ENCODE data around the gene DTNA. TPM values are rescaled to one million over a fixed set of nuclear protein-coding genes. Genes with fewer than 3 reads are reported as not detected.

Gene DTNA
- total RNA-seq, 1 experiment from 2014 or later: not detected

- no TSS peak for BruUV-seq (replicated peaks)
- POLR2A ChIA-PET (ENCODE audit: unreplicated experiment): no interaction called here
These were observed 171.1 kb downstream of the DTNA start for GRCh38 chr18:34880882-34881834.

GRCh38 chr18:34884436-34884835 lies 174.3 kb downstream of the DTNA start:
- BruUV-seq (replicated peaks): no TSS peak
- ChIA-PET POLR2A (ENCODE audit: unreplicated experiment) (no interaction called here), CTCF (no interaction called here)
- no peaks in the 10 kb centered on the region for H3K4me1 ChIP-seq (replicated peaks; ENCODE audit: insufficient read depth)
- no peaks in the 10 kb centered on the region for H3K9me3 ChIP-seq (ENCODE audit: insufficient read depth, low read depth)
- no peaks in the 10 kb centered on the region for H4K20me1 ChIP-seq (ENCODE audit: insufficient read depth)
- H3K4me2 ChIP-seq: no peak overlapping the region
- DNase-seq: no peak
- no peaks in the 10 kb centered on the region for H3K27me3 ChIP-seq (ENCODE audit: insufficient read depth, low read depth)
- intact Hi-C loops (cut with micrococcal nuclease; ENCODE audit: unreplicated experiment): loop anchor here (5.0 kb wide), 1 partner anchor 258 kb away; no protein-coding TSS in a partner anchor
- H3K36me3 ChIP-seq (ENCODE audit: low read depth): no peaks in the 10 kb centered on the region
- no peak overlapping the region for H2AFZ ChIP-seq
- H3K27ac ChIP-seq: no peak overlapping the region
- no peak for TF ChIP-seq EZH2 (IDR thresholded peaks at IDR 0.05; ENCODE audit: low read depth)
- H3K79me2 ChIP-seq (ENCODE audit: low read depth): no peaks in the 10 kb centered on the region
- no peaks in the 10 kb centered on the region for H3K9me2 ChIP-seq (ENCODE audit: insufficient read depth)
- no peaks in the 10 kb centered on the region for H3F3A ChIP-seq (ENCODE audit: insufficient read depth, low read depth)
- no peak overlapping the region for H3K4me3 ChIP-seq

More at GRCh38 chr18:34880882-34881834, 171.1 kb downstream of the DTNA start:
- Histone ChIP-seq H3K4me1 (replicated peaks; ENCODE audit: insufficient read depth) (no peaks in the 10 kb centered on the region), H3K9me2 (ENCODE audit: insufficient read depth) (no peaks in the 10 kb centered on the region), H3K36me3 (ENCODE audit: low read depth) (no peaks in the 10 kb centered on the region), H3K79me2 (ENCODE audit: low read depth) (no peaks in the 10 kb centered on the region), H2AFZ (no peak overlapping the region), H3K4me2 (no peak overlapping the region), H4K20me1 (ENCODE audit: insufficient read depth) (no peaks in the 10 kb centered on the region), H3K9me3 (ENCODE audit: insufficient read depth, low read depth) (no peaks in the 10 kb centered on the region), H3K27me3 (ENCODE audit: insufficient read depth, low read depth) (no peaks in the 10 kb centered on the region), H3K4me3 (no peak overlapping the region), H3K27ac (no peak overlapping the region), H3F3A (ENCODE audit: insufficient read depth, low read depth) (no peaks in the 10 kb centered on the region)
- TF ChIP-seq EZH2 (IDR thresholded peaks at IDR 0.05; ENCODE audit: low read depth): no peak
- peak; percentile 35 for TF ChIP-seq CTCF (conservative IDR thresholded peaks at IDR 0.05)
- intact Hi-C loops (cut with micrococcal nuclease; ENCODE audit: unreplicated experiment): loop anchor here (5.0 kb wide), 1 partner anchor 261 kb away; no protein-coding TSS in a partner anchor
- no peak for DNase-seq
- CTCF ChIA-PET: no interaction called here

- H3K9me3 ChIP-seq (ENCODE audit: insufficient read depth, low read depth): no peaks in the 10 kb centered on the region
- H2AFZ ChIP-seq: no peak overlapping the region
- H3K36me3 ChIP-seq (ENCODE audit: low read depth): no peaks in the 10 kb centered on the region
- H3F3A ChIP-seq (ENCODE audit: insufficient read depth, low read depth): no peaks in the 10 kb centered on the region
- H3K79me2 ChIP-seq (ENCODE audit: low read depth): no peaks in the 10 kb centered on the region
- no peak overlapping the region for H3K4me3 ChIP-seq
- CTCF ChIA-PET: no interaction called here
- no peaks in the 10 kb centered on the region for H3K27me3 ChIP-seq (ENCODE audit: insufficient read depth, low read depth)
- no peak for TF ChIP-seq EZH2 (IDR thresholded peaks at IDR 0.05; ENCODE audit: low read depth)
- TF ChIP-seq CTCF (conservative IDR thresholded peaks at IDR 0.05): no peak
- no peak overlapping the region for H3K4me2 ChIP-seq
- H4K20me1 ChIP-seq (ENCODE audit: insufficient read depth): no peaks in the 10 kb centered on the region
- no peaks in the 10 kb centered on the region for H3K9me2 ChIP-seq (ENCODE audit: insufficient read depth)
- DNase-seq: no peak
- intact Hi-C loops (cut with micrococcal nuclease; ENCODE audit: unreplicated experiment): no loop called here
- POLR2A ChIA-PET (ENCODE audit: unreplicated experiment): no interaction called here
- no TSS peak for BruUV-seq (replicated peaks)
- H3K27ac ChIP-seq: no peak overlapping the region
- H3K4me1 ChIP-seq (replicated peaks; ENCODE audit: insufficient read depth): no peaks in the 10 kb centered on the region
These were observed 176.1 kb downstream of the DTNA start for GRCh38 chr18:34886177-34886576.
